Lower leg skin (tissue), 3 donors: ENCODE results near the gene CASKIN2.

Experiments
- CTCF ChIP-seq, 3 donors: fragments of 450-650 bp; IDR thresholded peaks; one replicate each; pipeline ENCODE4 v1.5.1; 2016; ENCODE audit warnings: antibody characterized with exemption in 3 of 3, mild to moderate bottlenecking in 3 of 3, moderate library complexity in 2 of 3
- POLR2A ChIP-seq, 2 donors: fragments of 450-650 bp; IDR thresholded peaks; one replicate each; pipeline ENCODE4 v1.6.1; 2016 to 2017; ENCODE audit warnings: antibody characterized with exemption in 2 of 2, mild to moderate bottlenecking in 1 of 2, moderate library complexity in 1 of 2

GRCh38 chr17:75553295-75554110 is 38.2 kb upstream of the CASKIN2 start:
- TF ChIP-seq CTCF (IDR thresholded peaks at IDR 0.05) (no peak), POLR2A (IDR thresholded peaks at IDR 0.05) (no peak)
